HUES64 (cell line): ENCODE results near the gene PTPRB.

Source experiments
- H3K27ac ChIP-seq: 2 replicates; pipeline ENCODE4 v1.7.0; 2013; ENCODE audit warnings: low read depth, low read length, inconsistent platforms
- H3K27me3 ChIP-seq: 2 replicates; pipeline ENCODE4 v1.6.1; 2013; ENCODE audit warnings: mild to moderate bottlenecking, low read length; ENCODE audit not compliant: insufficient read depth
- H3K36me3 ChIP-seq: 2 replicates; pipeline ENCODE4 v1.6.1; 2013; ENCODE audit warnings: mild to moderate bottlenecking, low read length; ENCODE audit not compliant: insufficient read depth
- H3K4me1 ChIP-seq: 2 replicates; pipeline ENCODE4 v1.6.1; 2013; ENCODE audit warnings: mild to moderate bottlenecking, low read length, moderate library complexity; ENCODE audit not compliant: insufficient read depth
- H3K4me3 ChIP-seq: 2 replicates; pipeline ENCODE4 v1.5.1; 2013; ENCODE audit warnings: mild to moderate bottlenecking, low read length, moderate library complexity
- H3K9ac ChIP-seq: 2 replicates; pipeline ENCODE4 v1.6.1; 2013; ENCODE audit warnings: mild to moderate bottlenecking, low read depth, low read length
- H3K9me3 ChIP-seq: 2 replicates; pipeline ENCODE4 v1.6.1; 2013; ENCODE audit warnings: low read depth, low read length; ENCODE audit not compliant: insufficient read depth
- WGBS: fragments of 150-250, 120-280 bp; methylation state at CpG from one replicate; pipeline ENCODE4 v1.1.7; 2013; ENCODE audit warnings: missing lambda C conversion rate; 5-methylcytosine and 5-hydroxymethylcytosine counted together

PTPRB gene

GRCh38 chr12:70660620-70661219, 23.5 kb upstream of the PTPRB start:
- Histone ChIP-seq H3K27ac (no peak overlapping the region), H3K4me1 (peaks cover 35% of the 10 kb centered on the region), H3K9me3 (no peaks in the 10 kb centered on the region), H3K36me3 (no peaks in the 10 kb centered on the region), H3K4me3 (no peak overlapping the region), H3K9ac (no peak overlapping the region), H3K27me3 (no peaks in the 10 kb centered on the region)
- 95% methylated on average over 5 of the region's 5 CpGs for WGBS

- no peak overlapping the region for H3K4me3 ChIP-seq
- H3K27me3 ChIP-seq: no peaks in the 10 kb centered on the region
- WGBS: 97% methylated on average over 4 of the region's 5 CpGs
- H3K9me3 ChIP-seq: no peaks in the 10 kb centered on the region
- H3K4me1 ChIP-seq: peaks cover 34% of the 10 kb centered on the region
- H3K9ac ChIP-seq: no peak overlapping the region
- H3K36me3 ChIP-seq: no peaks in the 10 kb centered on the region
- H3K27ac ChIP-seq: no peak overlapping the region
These were observed 22.9 kb upstream of the PTPRB start for GRCh38 chr12:70660002-70660604.

- no peak overlapping the region for H3K4me3 ChIP-seq
- WGBS: 97% methylated on average over 6 of the region's 6 CpGs
- no peak overlapping the region for H3K9ac ChIP-seq
- H3K27ac ChIP-seq: no peak overlapping the region
- no peaks in the 10 kb centered on the region for H3K9me3 ChIP-seq
- H3K27me3 ChIP-seq: no peaks in the 10 kb centered on the region
- H3K36me3 ChIP-seq: no peaks in the 10 kb centered on the region
- H3K4me1 ChIP-seq: peaks cover 25% of the 10 kb centered on the region
These were observed 21.9 kb upstream of the PTPRB start for GRCh38 chr12:70659077-70659606.

- H3K4me1 ChIP-seq: peaks cover 12% of the 10 kb centered on the region; the same call in 1 of the 2 replicates
These were observed 20.5 kb upstream of the PTPRB start for GRCh38 chr12:70657616-70658286.

GRCh38 chr12:70652451-70652850, 15.2 kb upstream of the PTPRB start:
- no peak overlapping the region for H3K27ac ChIP-seq
- 0 out of 2 replicates have a peak, but pooled peaks cover 5% of the 10 kb centered on the region for H3K4me1 ChIP-seq
- H3K36me3 ChIP-seq: no peaks in the 10 kb centered on the region
- no peak overlapping the region for H3K9ac ChIP-seq
- WGBS: 96% methylated on average over 1 of the region's 1 CpG
- H3K4me3 ChIP-seq: no peak overlapping the region
- H3K9me3 ChIP-seq: no peaks in the 10 kb centered on the region
- H3K27me3 ChIP-seq: no peaks in the 10 kb centered on the region

More at GRCh38 chr12:70657616-70658286, 20.5 kb upstream of the PTPRB start:
- no peak overlapping the region for H3K9ac ChIP-seq
- H3K27ac ChIP-seq: no peak overlapping the region
- no peaks in the 10 kb centered on the region for H3K9me3 ChIP-seq
- H3K27me3 ChIP-seq: no peaks in the 10 kb centered on the region
- H3K4me3 ChIP-seq: no peak overlapping the region
- H3K36me3 ChIP-seq: no peaks in the 10 kb centered on the region
- 91% methylated on average over 4 of the region's 4 CpGs for WGBS

GRCh38 chr12:70648831-70649230, 11.6 kb upstream of the PTPRB start:
- Histone ChIP-seq H3K4me3 (no peak overlapping the region), H3K27me3 (no peaks in the 10 kb centered on the region), H3K9ac (no peak overlapping the region), H3K9me3 (no peaks in the 10 kb centered on the region), H3K27ac (no peak overlapping the region), H3K4me1 (peaks cover 26% of the 10 kb centered on the region), H3K36me3 (no peaks in the 10 kb centered on the region)
- no CpG with 5 or more reads among the region's 2 CpGs for WGBS

GRCh38 chr12:70648191-70648590, 11.0 kb upstream of the PTPRB start:
- no peak overlapping the region for H3K4me3 ChIP-seq
- H3K4me1 ChIP-seq: peaks cover 26% of the 10 kb centered on the region
- 85% methylated on average over 2 of the region's 2 CpGs for WGBS
- H3K36me3 ChIP-seq: no peaks in the 10 kb centered on the region
- H3K9me3 ChIP-seq: no peaks in the 10 kb centered on the region
- H3K27me3 ChIP-seq: no peaks in the 10 kb centered on the region
- no peak overlapping the region for H3K27ac ChIP-seq
- no peak overlapping the region for H3K9ac ChIP-seq

- Histone ChIP-seq H3K36me3 (no peaks in the 10 kb centered on the region), H3K4me3 (no peak overlapping the region), H3K9me3 (no peaks in the 10 kb centered on the region), H3K27me3 (no peaks in the 10 kb centered on the region), H3K9ac (no peak overlapping the region), H3K4me1 (peaks cover 26% of the 10 kb centered on the region), H3K27ac (peak overlapping the region; percentile 88; the same call in 1 of the 2 replicates)
- WGBS: no CpG with 5 or more reads among the region's 1 CpG
These were observed 9.6 kb upstream of the PTPRB start for GRCh38 chr12:70646850-70647249.

GRCh38 chr12:70645494-70646317, 8.5 kb upstream of the PTPRB start:
- 28% methylated on average over 10 of the region's 10 CpGs for WGBS
- Histone ChIP-seq H3K9me3 (no peaks in the 10 kb centered on the region), H3K9ac (peak overlapping the region; percentile 58), H3K36me3 (no peaks in the 10 kb centered on the region), H3K4me3 (no peak overlapping the region), H3K27ac (peak overlapping the region; percentile 88), H3K27me3 (no peaks in the 10 kb centered on the region), H3K4me1 (peaks cover 26% of the 10 kb centered on the region)

- Histone ChIP-seq H3K9ac (0 out of 2 replicates have a peak overlapping the region, but pooled peaks have one; percentile 37), H3K27me3 (no peaks in the 10 kb centered on the region), H3K27ac (peak overlapping the region; percentile 88; the same call in 1 of the 2 replicates), H3K4me1 (peaks cover 26% of the 10 kb centered on the region), H3K9me3 (no peaks in the 10 kb centered on the region), H3K36me3 (no peaks in the 10 kb centered on the region), H3K4me3 (no peak overlapping the region)
- WGBS: 87% methylated on average over 2 of the region's 2 CpGs
These were observed 7.6 kb upstream of the PTPRB start for GRCh38 chr12:70644861-70645260.
